Rectal smooth muscle tissue (tissue), 1 donor: ENCODE results near the gene RARG.
"Not testable (repeated sequence)": the region's sequence is repeated elsewhere in the genome, so short reads cannot be mapped to it uniquely, and the experiment has no call there.

Experiments
- H3K27ac ChIP-seq: one replicate; pipeline ENCODE4 v1.7.0; 2013; ENCODE audit warnings: low read depth, low read length, inconsistent platforms
- H3K27me3 ChIP-seq: one replicate; pipeline ENCODE4 v1.7.0; 2013; ENCODE audit warnings: low read length; ENCODE audit not compliant: control insufficient read depth, insufficient read depth
- H3K36me3 ChIP-seq: one replicate; pipeline ENCODE4 v1.7.0; 2013; ENCODE audit warnings: low read length; ENCODE audit not compliant: control insufficient read depth, insufficient read depth
- H3K4me1 ChIP-seq: one replicate; pipeline ENCODE4 v1.7.0; 2013; ENCODE audit warnings: low read length; ENCODE audit not compliant: control insufficient read depth, insufficient read depth
- H3K4me3 ChIP-seq: one replicate; pipeline ENCODE4 v1.7.0; 2013; ENCODE audit warnings: low read length
- H3K9ac ChIP-seq: one replicate; pipeline ENCODE4 v1.7.0; 2013; ENCODE audit warnings: low read length

The RARG gene

GRCh38 chr12:53185582-53186153 lies 46.3 kb downstream of the RARG start:
- H3K27ac ChIP-seq, result no peak overlapping the region
- peaks cover 39% of the 10 kb centered on the region for H3K36me3 ChIP-seq
- H3K9ac ChIP-seq, result no peak overlapping the region
- H3K4me1 ChIP-seq, result peaks cover 25% of the 10 kb centered on the region
- no peaks in the 10 kb centered on the region for H3K27me3 ChIP-seq
- no peak overlapping the region for H3K4me3 ChIP-seq

GRCh38 chr12:53184828-53185227 lies 47.2 kb downstream of the RARG start:
- no peak overlapping the region for H3K4me3 ChIP-seq
- no peak overlapping the region for H3K27ac ChIP-seq
- H3K4me1 ChIP-seq, result peaks cover 26% of the 10 kb centered on the region
- H3K36me3 ChIP-seq, result peaks cover 39% of the 10 kb centered on the region
- H3K9ac ChIP-seq, result no peak overlapping the region
- no peaks in the 10 kb centered on the region for H3K27me3 ChIP-seq

DNA sequence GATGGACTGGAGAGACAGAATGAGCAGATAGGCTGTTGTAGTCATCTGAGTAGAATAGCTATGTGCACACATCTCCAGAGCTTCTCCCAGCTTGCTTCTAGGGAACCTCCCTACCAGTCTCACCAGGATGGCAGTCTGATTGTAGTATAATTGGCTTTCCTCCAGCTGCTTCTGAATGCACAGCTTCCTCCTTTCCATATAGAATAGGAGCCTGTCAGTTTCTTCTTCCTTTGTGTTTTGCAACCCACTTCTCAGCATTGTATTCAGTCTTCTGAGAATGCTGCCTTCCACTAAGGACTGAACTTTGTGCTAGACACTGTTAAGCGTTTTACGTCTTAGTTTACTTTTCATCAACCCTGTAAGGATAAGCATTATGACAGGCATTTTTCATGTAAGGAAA lies 49.1 kb downstream of the RARG start:
- H3K9ac ChIP-seq, result no peak overlapping the region
- H3K27ac ChIP-seq, result no peak overlapping the region
- no peaks in the 10 kb centered on the region for H3K27me3 ChIP-seq
- peaks cover 29% of the 10 kb centered on the region for H3K4me1 ChIP-seq
- peaks cover 35% of the 10 kb centered on the region for H3K36me3 ChIP-seq
- peak overlapping the region; percentile 81 for H3K4me3 ChIP-seq

GRCh38 chr12:53181935-53182334 lies 50.1 kb downstream of the RARG start:
- Histone ChIP-seq H3K27ac (peak overlapping the region; percentile 97), H3K4me3 (peak overlapping the region; percentile 81), H3K4me1 (peaks cover 29% of the 10 kb centered on the region), H3K27me3 (no peaks in the 10 kb centered on the region), H3K9ac (no peak overlapping the region), H3K36me3 (peaks cover 31% of the 10 kb centered on the region)

DNA sequence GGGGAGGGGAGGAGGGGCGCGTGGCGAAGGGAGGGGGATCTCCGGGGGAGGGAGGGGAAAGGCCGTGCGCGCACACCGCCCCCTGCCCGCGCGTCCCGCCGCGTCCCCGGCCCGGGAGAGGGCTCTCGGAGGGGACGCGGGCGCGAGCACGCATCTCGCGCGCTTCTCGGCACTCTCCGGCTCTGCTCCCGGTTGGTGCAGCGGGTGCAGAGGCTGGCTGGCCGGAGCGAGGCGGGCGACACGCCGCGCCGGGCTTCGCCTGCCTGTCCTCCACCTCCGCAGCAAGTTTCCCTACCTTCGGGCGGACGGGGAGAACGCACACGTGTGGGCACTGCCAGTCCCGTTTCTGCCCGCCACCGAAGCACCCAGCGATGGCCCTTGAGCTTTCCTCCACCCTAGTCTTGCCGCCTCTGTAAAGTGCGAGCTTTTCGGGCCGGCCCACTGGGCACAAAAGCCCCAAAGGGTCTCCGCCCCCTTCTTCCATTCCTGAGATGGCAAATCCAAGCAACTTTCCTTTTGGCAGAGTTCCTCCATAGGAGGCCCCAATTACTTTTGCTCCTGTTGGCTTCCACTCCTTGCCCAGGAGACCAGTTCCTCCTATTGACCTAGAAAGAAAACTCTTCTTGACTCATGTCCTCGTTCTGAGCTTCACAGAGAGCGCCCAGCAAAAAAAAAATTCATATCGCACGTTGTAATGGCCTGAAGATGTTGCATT lies 50.9 kb downstream of the RARG start:
- peak overlapping the region; percentile 51 for H3K9ac ChIP-seq
- H3K4me3 ChIP-seq, result peak overlapping the region; percentile 81
- H3K27me3 ChIP-seq, result no peaks in the 10 kb centered on the region
- H3K36me3 ChIP-seq, result peaks cover 23% of the 10 kb centered on the region
- H3K27ac ChIP-seq, result peak overlapping the region; percentile 97
- peaks cover 29% of the 10 kb centered on the region for H3K4me1 ChIP-seq

GRCh38 chr12:53180220-53180930 lies 51.6 kb downstream of the RARG start, which contains the start of the genes CSAD and ZNF740:
Gene CSAD, minus strand, starts transcription at chr12:53180925. Its CDS starts 7,455 bp downstream, at chr12:53173470.
Gene ZNF740, plus strand, starts transcription at chr12:53180722. Its CDS starts 1,262 bp downstream, at chr12:53181984.
- peak within 1 kb of the TSS; percentile 81 for H3K4me3 ChIP-seq
- peak within 1 kb of the TSS; percentile 97 for H3K27ac ChIP-seq
- H3K9ac ChIP-seq, result peak within 1 kb of the TSS; percentile 69
- peaks cover 29% of the 10 kb centered on the region for H3K4me1 ChIP-seq
- H3K27me3 ChIP-seq, result no peaks in the 10 kb centered on the region
- peaks cover 19% of the 10 kb centered on the region for H3K36me3 ChIP-seq

DNA sequence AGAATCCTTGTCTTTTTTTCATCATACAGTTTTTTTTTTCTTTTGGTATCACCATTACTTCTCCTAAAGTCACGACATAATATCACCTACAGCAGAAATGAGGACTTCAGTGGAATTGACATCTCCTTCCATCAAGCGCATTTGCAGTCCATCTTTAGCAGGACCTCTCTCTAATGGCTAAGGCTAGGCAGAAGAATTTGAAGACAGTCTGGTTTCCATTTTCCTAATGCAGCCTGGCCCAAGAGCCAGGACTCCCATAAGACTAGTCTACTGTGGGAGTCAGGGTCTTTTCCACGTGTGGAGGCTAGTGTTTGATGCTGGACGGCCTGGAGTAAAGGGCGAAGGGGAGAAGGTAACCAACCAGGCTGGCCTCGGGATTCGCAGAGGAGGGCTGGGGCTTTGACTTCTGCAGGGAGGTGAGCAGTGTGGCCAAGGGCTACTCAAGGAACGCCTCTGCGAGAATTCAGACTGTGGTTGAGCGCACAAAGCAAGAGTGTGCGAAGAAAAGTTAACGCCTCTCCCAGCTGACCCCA lies 52.3 kb downstream of the RARG start:
- no peaks in the 10 kb centered on the region for H3K27me3 ChIP-seq
- H3K36me3 ChIP-seq, result peaks cover 15% of the 10 kb centered on the region
- H3K9ac ChIP-seq, result peak overlapping the region; percentile 69
- H3K4me1 ChIP-seq, result peaks cover 29% of the 10 kb centered on the region
- peak overlapping the region; percentile 97 for H3K27ac ChIP-seq
- peak overlapping the region; percentile 81 for H3K4me3 ChIP-seq

DNA sequence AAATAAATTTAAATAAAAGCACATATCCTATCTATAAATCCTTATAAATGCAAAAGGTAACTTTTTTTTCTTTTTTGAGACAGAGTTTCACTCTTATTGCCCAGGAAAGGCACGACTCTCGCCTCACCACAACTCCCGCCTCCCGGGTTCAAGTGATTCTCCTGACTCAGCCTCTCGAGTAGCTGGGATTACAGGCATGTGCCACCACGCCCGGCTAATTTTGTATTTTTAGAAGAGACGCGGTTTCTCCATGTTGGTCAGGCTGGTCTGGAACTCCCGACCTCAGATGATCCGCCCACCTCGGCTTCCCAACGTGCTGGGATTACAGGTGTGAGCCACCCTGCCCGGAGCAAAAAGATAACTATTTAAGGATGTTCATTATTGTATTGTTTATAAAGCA lies 53.2 kb downstream of the RARG start:
- H3K27me3 ChIP-seq, H3K36me3 ChIP-seq, H3K27ac ChIP-seq, H3K9ac ChIP-seq, H3K4me3 ChIP-seq: not testable (repeated sequence)
- peaks cover 28% of the 10 kb centered on the region for H3K4me1 ChIP-seq

DNA sequence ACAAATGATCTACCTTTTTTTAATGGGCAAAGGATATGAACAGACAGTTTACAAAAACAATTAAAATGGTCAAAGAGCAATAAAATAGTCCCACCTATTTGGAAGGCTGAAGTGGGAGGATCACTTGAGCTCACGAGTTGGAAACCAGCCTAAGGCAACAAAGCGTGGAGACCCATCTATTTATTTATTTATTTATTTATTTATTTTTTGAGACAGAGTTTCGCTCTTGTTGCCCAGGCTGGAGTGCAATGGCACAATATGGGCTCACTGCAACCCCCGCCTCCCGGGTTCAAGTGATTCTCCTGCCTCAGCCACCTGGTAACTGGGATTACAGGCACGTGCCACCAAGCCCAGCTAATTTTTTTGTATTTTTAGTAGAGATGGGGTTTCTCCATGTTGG lies 54.6 kb downstream of the RARG start:
- not testable (repeated sequence) for H3K27me3 ChIP-seq, H3K27ac ChIP-seq, H3K36me3 ChIP-seq, H3K9ac ChIP-seq, H3K4me3 ChIP-seq
- peaks cover 18% of the 10 kb centered on the region for H3K4me1 ChIP-seq

DNA sequence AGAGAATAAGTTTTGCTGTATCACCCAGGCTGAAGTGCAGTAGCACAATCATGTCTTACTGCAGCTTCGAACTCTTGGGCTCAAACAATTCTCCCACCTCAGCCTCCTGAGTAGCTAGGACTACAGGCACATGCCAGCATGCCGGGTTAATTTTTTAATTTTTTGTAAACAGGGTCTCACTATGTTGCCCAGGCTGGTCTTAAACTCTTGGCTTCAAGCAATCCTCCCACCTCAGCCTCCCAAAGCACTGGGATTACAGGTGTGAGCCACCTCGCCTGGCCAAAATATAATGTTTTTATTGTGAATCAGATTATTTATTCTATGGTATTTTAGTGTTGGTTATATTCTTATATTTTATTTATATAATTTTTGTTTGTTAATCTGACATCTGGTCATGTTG lies 55.3 kb downstream of the RARG start:
- H3K9ac ChIP-seq, result no peak overlapping the region
- no peaks in the 10 kb centered on the region for H3K27me3 ChIP-seq
- peaks cover 16% of the 10 kb centered on the region for H3K4me1 ChIP-seq
- H3K36me3 ChIP-seq, result peaks cover under 1% of the 10 kb centered on the region
- H3K4me3 ChIP-seq, result no peak overlapping the region
- H3K27ac ChIP-seq, result no peak overlapping the region

GRCh38 chr12:53174881-53175491 lies 57.0 kb downstream of the RARG start:
- Histone ChIP-seq H3K4me1 (peaks cover 10% of the 10 kb centered on the region), H3K27ac (no peak overlapping the region), H3K27me3 (no peaks in the 10 kb centered on the region), H3K9ac (no peak overlapping the region), H3K36me3 (no peaks in the 10 kb centered on the region), H3K4me3 (no peak overlapping the region)

DNA sequence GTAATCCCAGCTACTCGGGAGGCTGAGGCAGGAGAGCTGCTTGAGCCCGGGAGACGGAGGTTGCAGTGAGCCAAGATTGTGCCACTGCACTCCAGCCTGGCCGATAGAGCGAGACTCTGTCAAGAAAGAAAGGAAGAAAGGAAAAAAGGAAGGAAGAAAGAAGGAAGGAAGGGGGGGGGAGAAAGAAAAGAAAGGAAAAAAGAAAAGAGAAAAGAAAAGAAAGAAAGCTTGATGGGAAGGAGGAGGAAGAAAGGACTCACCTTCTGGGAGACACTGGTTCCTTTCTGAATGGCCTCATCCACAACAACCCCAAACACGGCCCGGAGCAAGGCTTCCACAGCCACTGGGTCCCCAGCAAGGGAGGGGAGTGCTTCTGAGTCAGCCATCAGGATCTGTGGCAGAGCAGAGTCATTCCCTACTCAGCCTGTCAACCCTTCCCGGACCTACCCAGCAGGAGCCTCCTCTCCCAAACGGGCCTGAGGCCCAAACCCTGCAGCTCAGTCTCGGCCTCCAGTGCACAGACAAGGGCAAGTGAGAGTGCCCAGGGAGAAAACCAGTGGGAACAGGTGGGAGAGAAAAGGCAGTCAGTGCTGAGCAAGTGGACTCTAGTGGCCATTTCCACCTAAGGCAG lies 58.8 kb downstream of the RARG start:
- H3K36me3 ChIP-seq, result no peaks in the 10 kb centered on the region
- no peak overlapping the region for H3K4me3 ChIP-seq
- H3K27me3 ChIP-seq, result no peaks in the 10 kb centered on the region
- H3K27ac ChIP-seq, result no peak overlapping the region
- no peak overlapping the region for H3K9ac ChIP-seq
- H3K4me1 ChIP-seq, result peaks cover 6% of the 10 kb centered on the region
